Mucosa of descending colon (tissue), 3 donors: ENCODE data around the gene FAM193A. TPM values are rescaled to one million over a fixed set of nuclear protein-coding genes. Genes with fewer than 3 reads are reported as not detected.
"Not testable (repeated sequence)": the region's sequence is repeated elsewhere in the genome, so short reads cannot be mapped to it uniquely, and the experiment has no call there.

Source experiments
- ATAC-seq: fragments of 200-7000 bp; cut with Tn5 transposase; one replicate; pipeline ENCODE4 v1.9.1; 2020; ENCODE audit warnings: mild to moderate bottlenecking, moderate library complexity
- DNase-seq, 3 donors: peaks; one replicate each; pipeline ENCODE4 v3.0.0-alpha.2; 2020
- H3K36me3 ChIP-seq: fragments of 200-600 bp; one replicate; pipeline ENCODE4 v1.8.0; 2021; ENCODE audit warnings: low read depth, mild to moderate bottlenecking
- H3K4me1 ChIP-seq: fragments of 200-600 bp; one replicate; pipeline ENCODE4 v1.8.0; 2021; ENCODE audit warnings: low read depth, mild to moderate bottlenecking
- H3K4me3 ChIP-seq: fragments of 200-600 bp; one replicate; pipeline ENCODE4 v1.8.0; 2021; ENCODE audit warnings: mild to moderate bottlenecking
- H3K9me3 ChIP-seq: fragments of 200-600 bp; one replicate; pipeline ENCODE4 v1.8.0; 2021; ENCODE audit warnings: mild to moderate bottlenecking
- CTCF ChIP-seq: fragments of 200-600 bp; IDR thresholded peaks from one replicate; pipeline ENCODE4 v1.8.0; 2022; ENCODE audit warnings: antibody characterized with exemption, mild to moderate bottlenecking
- intact Hi-C, 2 donors: fragments of 100-400 bp; cut with DNase I in 1 of 2; cut with micrococcal nuclease in 1 of 2; formaldehyde crosslinking; loops; one replicate each; pipeline versions ENCODE4 v1.11.0 to v1.11.1; 2022; cut with DNase I, micrococcal nuclease
- total RNA-seq, 3 donors: library from RNA; stranded (reverse); fragmentation: NEBNext Ultra II Directional in 2 of 3; extraction: Animal tissue kit (Norgen Biotek cat#: 25700) in 2 of 3; gene quantifications; one replicate each; pipeline versions ENCODE4 v1.2.1 to v1.2.4, GENCODE V29; 2021 to 2023
- donor health status: DM: no; HTN: no; CAD: no; lungs with moderate emphysema.
- donor health status: DM: no; HTN: no; CAD: no.
- donor health status: DM: no; HTN: yes; CAD: no.

The FAM193A gene
- total RNA-seq, 3 donors from 2014 or later = 26.7 to 35.2 (median 28.6) TPM

- H3K9me3 ChIP-seq = no peaks in the 10 kb centered on the region
- no peaks in the 10 kb centered on the region for H3K36me3 ChIP-seq
- no peak overlapping the region for H3K4me3 ChIP-seq
- TF ChIP-seq CTCF = no peak
- DNase-seq (no peak), ATAC-seq (peak; percentile 66)
- intact Hi-C loops = no loop called here
- peaks cover 9% of the 10 kb centered on the region for H3K4me1 ChIP-seq
These were observed 47.1 kb downstream of the FAM193A start for GRCh38 chr4:2583517-2583916.

- DNase-seq (no peak), ATAC-seq (no peak)
- H3K9me3 ChIP-seq = no peaks in the 10 kb centered on the region
- no peak for TF ChIP-seq CTCF
- H3K4me1 ChIP-seq = peaks cover 9% of the 10 kb centered on the region
- H3K4me3 ChIP-seq = no peak overlapping the region
- intact Hi-C loops = no loop called here
- H3K36me3 ChIP-seq = no peaks in the 10 kb centered on the region
These were observed 50.1 kb downstream of the FAM193A start for GRCh38 chr4:2586502-2586901.

GRCh38 chr4:2587213-2587823 is 50.9 kb downstream of the FAM193A start:
- Histone ChIP-seq H3K9me3 (no peaks in the 10 kb centered on the region), H3K4me1 (peaks cover 9% of the 10 kb centered on the region), H3K4me3 (no peak overlapping the region), H3K36me3 (no peaks in the 10 kb centered on the region)
- no peak for TF ChIP-seq CTCF
- ATAC-seq (no peak), DNase-seq (no peak)
- intact Hi-C loops = no loop called here

- H3K4me3 ChIP-seq = no peak overlapping the region
- H3K36me3 ChIP-seq = no peaks in the 10 kb centered on the region
- intact Hi-C loops = no loop called here
- no peak for TF ChIP-seq CTCF
- ATAC-seq (no peak), DNase-seq (no peak)
- H3K9me3 ChIP-seq = no peaks in the 10 kb centered on the region
- peaks cover 4% of the 10 kb centered on the region for H3K4me1 ChIP-seq
These were observed 51.8 kb downstream of the FAM193A start for GRCh38 chr4:2588259-2588658.

GRCh38 chr4:2591189-2591588 is 54.7 kb downstream of the FAM193A start:
- intact Hi-C loops = no loop called here
- ATAC-seq = peak; percentile 24
- no peak for TF ChIP-seq CTCF
- Histone ChIP-seq H3K4me1 (peaks cover 4% of the 10 kb centered on the region), H3K36me3 (no peaks in the 10 kb centered on the region), H3K4me3 (no peak overlapping the region), H3K9me3 (no peaks in the 10 kb centered on the region)
- no peak for DNase-seq

- H3K36me3 ChIP-seq, H3K4me3 ChIP-seq, ATAC-seq, H3K9me3 ChIP-seq, intact Hi-C loops, DNase-seq, H3K4me1 ChIP-seq: not testable (repeated sequence)
These were observed 55.6 kb downstream of the FAM193A start for GRCh38 chr4:2592014-2592413.
